GM10248 (cell line): Measurements from ENCODE around the gene CIC.

Experiments used
- CTCF ChIA-PET: fragments of 300-600 bp; sonication (Branson Sonifier 250); formaldehyde crosslinking; extraction: SDS; loops from one replicate; lab custom pipeline; 2021; ENCODE audit warnings: antibody characterized with exemption; lab: Yijun Ruan, JAX
- POLR2A ChIA-PET: fragments of 350-650 bp; sonication (Branson Sonifier 250); formaldehyde crosslinking; extraction: SDS; loops from one replicate; lab custom pipeline; 2020; ENCODE audit warnings: antibody characterized with exemption; lab: Yijun Ruan, JAX
- DNase-seq: peaks from one replicate; pipeline ENCODE4 v3.0.0; 2012; ENCODE audit errors: extremely low spot score
- TF ChIP-seq, protein P1 (sequence below): IDR thresholded peaks from 2 replicates; pipeline ENCODE4 v1.5.1; 2012; ENCODE audit warnings: mild to moderate bottlenecking, low read depth; ENCODE audit errors: extremely low read depth, missing control alignments, control extremely low read depth

CIC gene

GRCh38 chr19:42267644-42268141 lies 1.4 kb upstream of the CIC start:
- TF ChIP-seq, protein P1, sequence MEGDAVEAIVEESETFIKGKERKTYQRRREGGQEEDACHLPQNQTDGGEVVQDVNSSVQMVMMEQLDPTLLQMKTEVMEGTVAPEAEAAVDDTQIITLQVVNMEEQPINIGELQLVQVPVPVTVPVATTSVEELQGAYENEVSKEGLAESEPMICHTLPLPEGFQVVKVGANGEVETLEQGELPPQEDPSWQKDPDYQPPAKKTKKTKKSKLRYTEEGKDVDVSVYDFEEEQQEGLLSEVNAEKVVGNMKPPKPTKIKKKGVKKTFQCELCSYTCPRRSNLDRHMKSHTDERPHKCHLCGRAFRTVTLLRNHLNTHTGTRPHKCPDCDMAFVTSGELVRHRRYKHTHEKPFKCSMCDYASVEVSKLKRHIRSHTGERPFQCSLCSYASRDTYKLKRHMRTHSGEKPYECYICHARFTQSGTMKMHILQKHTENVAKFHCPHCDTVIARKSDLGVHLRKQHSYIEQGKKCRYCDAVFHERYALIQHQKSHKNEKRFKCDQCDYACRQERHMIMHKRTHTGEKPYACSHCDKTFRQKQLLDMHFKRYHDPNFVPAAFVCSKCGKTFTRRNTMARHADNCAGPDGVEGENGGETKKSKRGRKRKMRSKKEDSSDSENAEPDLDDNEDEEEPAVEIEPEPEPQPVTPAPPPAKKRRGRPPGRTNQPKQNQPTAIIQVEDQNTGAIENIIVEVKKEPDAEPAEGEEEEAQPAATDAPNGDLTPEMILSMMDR = no peak
- POLR2A ChIA-PET = no interaction called here
- no peak for DNase-seq
- CTCF ChIA-PET = interaction anchor here (1.0 to 2.3 kb wide), 4 partner anchors 12 to 159 kb away, joined by 3 to 7 read pairs (median 4); no protein-coding TSS in a partner anchor

GRCh38 chr19:42268142-42268703 lies 829 bp upstream of the CIC start:
- POLR2A ChIA-PET = no interaction called here
- CTCF ChIA-PET = interaction anchor here (1.0 to 2.3 kb wide), 4 partner anchors 12 to 160 kb away, joined by 3 to 7 read pairs (median 4); no protein-coding TSS in a partner anchor
- DNase-seq = peak; percentile 93
- TF ChIP-seq, protein P1 = no peak

DNA sequence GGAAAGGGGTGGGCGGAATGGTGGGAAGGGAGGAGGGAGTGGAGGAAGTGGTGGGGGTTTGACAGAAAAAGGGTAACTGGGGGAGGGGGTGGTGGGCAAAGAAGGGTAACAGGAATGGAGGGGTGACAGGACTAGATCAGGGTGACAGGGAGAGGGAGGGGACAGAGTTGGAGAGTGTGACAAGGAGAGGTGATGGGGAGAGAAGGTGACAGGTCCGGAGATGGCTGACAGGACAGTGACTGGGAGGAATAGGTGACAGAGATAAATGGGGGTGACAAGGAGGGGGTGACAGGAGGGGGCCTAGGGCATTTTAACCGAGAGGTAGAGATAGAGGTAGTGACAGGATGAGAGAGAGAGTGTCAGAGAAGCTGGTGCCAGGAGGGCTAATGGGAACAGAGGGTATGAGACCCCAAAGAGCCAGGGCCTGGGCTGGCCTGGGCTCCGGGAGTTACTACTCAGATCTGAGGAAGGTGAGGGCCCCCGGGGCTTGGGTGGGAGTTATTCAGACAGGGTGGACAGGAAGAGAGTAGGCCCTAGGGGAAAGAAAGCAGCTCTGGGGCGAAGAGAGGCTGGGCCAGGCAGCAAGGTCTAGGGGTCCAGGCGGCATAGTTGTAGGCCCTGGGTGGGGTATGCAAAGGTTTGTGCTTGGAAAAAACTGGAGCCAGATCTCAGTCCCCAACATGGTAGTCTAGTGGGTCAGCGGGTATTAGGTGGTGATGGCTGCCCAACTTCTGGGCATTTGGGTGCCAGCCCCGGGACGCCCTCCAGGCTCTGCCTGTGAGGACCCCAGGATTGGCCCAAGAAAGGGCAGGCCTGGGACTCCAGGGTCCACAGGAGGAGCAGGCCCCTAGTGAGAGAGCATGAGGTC lies 660 bp downstream of the CIC start:
- DNase-seq = no peak
- POLR2A ChIA-PET = interaction anchor here (1.1 to 1.6 kb wide), 2 partner anchors 10 to 26 kb away, joined by 6 to 8 read pairs; no protein-coding TSS in a partner anchor
- CTCF ChIA-PET = interaction anchor here (1.2 to 3.2 kb wide), 5 partner anchors 10 to 27 kb away, joined by 4 to 30 read pairs (median 5); partner anchors contain the start of gene GSK3A
- TF ChIP-seq, protein P1 = no peak

GRCh38 chr19:42270346-42271044 lies 1.4 kb downstream of the CIC start:
- ChIA-PET CTCF (interaction anchor here (0.7 to 3.2 kb wide), 6 partner anchors 9 to 27 kb away, joined by 3 to 30 read pairs (median 5); partner anchors contain the start of gene GSK3A), POLR2A (interaction anchor here (1.1 to 1.6 kb wide), 2 partner anchors 9 to 27 kb away, joined by 6 to 8 read pairs; no protein-coding TSS in a partner anchor)
- TF ChIP-seq, protein P1 = no peak
- DNase-seq = peak; percentile 55

DNA sequence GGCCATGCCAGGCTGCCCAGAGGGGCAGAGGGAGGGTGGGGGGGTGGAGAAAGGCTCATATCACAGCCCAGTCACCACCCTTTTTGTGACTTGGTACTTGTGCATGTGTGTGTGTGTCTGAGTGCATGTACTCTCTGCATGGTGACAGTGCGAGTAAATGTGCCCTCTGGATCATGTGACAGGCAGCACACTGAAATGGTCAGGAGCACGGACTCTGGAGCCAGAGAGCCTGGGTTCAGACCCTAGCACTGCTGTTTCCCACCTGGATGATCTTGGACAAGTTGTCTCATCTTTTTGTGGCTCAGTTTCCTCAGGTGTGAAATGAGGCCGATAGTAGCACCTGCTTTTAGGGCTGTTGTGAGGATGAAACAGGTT lies 2.0 kb downstream of the CIC start:
- TF ChIP-seq, protein P1 = no peak
- no peak for DNase-seq
- POLR2A ChIA-PET = interaction anchor here (1.1 to 1.6 kb wide), 2 partner anchors 8 to 28 kb away, joined by 6 to 8 read pairs; no protein-coding TSS in a partner anchor
- CTCF ChIA-PET = interaction anchor here (0.7 to 3.2 kb wide), 4 partner anchors 9 to 28 kb away, joined by 3 to 30 read pairs (median 6); partner anchors contain the start of gene GSK3A
